ENCODE results near the gene KRTAP12-3. TPM values are rescaled to one million over a fixed set of nuclear protein-coding genes. Genes with fewer than 3 reads are reported as not detected.

Gene KRTAP12-3
- polyA plus RNA-seq, 1 experiment = not detected

GRCh38 chr21:44701541-44701940 is 43.8 kb downstream of the KRTAP12-3 start:
- CTCF ChIA-PET = no interaction called here
- no peak for DNase-seq (ENCODE audit: low read depth, low spot score)
- peaks cover 51% of the 10 kb centered on the region for H3K27me3 ChIP-seq (ENCODE audit: control insufficient read depth, insufficient read depth, low read length)
- POLR2A ChIA-PET = no interaction called here
- H3K9me3 ChIP-seq (ENCODE audit: control insufficient read depth, insufficient read depth, low read length) = no peaks in the 10 kb centered on the region; the same call in 1 of the 2 replicates
- no peak overlapping the region for H3K4me3 ChIP-seq (ENCODE audit: low read depth, low read length)
- H3K27ac ChIP-seq (ENCODE audit: low read depth, low read length) = no peak overlapping the region
- TF ChIP-seq CTCF (IDR thresholded peaks at IDR 0.05; ENCODE audit: low read depth, low read length) = no peak

- ChIA-PET CTCF (no interaction called here), POLR2A (no interaction called here)
- no peak for TF ChIP-seq CTCF (IDR thresholded peaks at IDR 0.05; ENCODE audit: low read depth, low read length)
- Histone ChIP-seq H3K4me3 (ENCODE audit: low read depth, low read length) (no peak overlapping the region), H3K27ac (ENCODE audit: low read depth, low read length) (no peak overlapping the region), H3K27me3 (ENCODE audit: control insufficient read depth, insufficient read depth, low read length) (peaks cover 52% of the 10 kb centered on the region), H3K9me3 (ENCODE audit: control insufficient read depth, insufficient read depth, low read length) (no peaks in the 10 kb centered on the region; the same call in 1 of the 2 replicates)
- DNase-seq (ENCODE audit: low read depth, low spot score) = no peak
Measured at GRCh38 chr21:44702111-44702972, 44.6 kb downstream of the KRTAP12-3 start.

- H3K9me3 ChIP-seq (ENCODE audit: control insufficient read depth, insufficient read depth, low read length) = no peaks in the 10 kb centered on the region; the same call in 1 of the 2 replicates
- CTCF ChIA-PET = no interaction called here
- no peak overlapping the region for H3K4me3 ChIP-seq (ENCODE audit: low read depth, low read length)
- no peak for DNase-seq (ENCODE audit: low read depth, low spot score)
- no peak overlapping the region for H3K27ac ChIP-seq (ENCODE audit: low read depth, low read length)
- H3K27me3 ChIP-seq (ENCODE audit: control insufficient read depth, insufficient read depth, low read length) = peaks cover 58% of the 10 kb centered on the region
- TF ChIP-seq CTCF (IDR thresholded peaks at IDR 0.05; ENCODE audit: low read depth, low read length) = no peak
- POLR2A ChIA-PET = no interaction called here
Measured at GRCh38 chr21:44702973-44703730, 45.4 kb downstream of the KRTAP12-3 start.

- no peak for DNase-seq (ENCODE audit: low read depth, low spot score)
- TF ChIP-seq CTCF (IDR thresholded peaks at IDR 0.05; ENCODE audit: low read depth, low read length) = no peak
- ChIA-PET CTCF (no interaction called here), POLR2A (no interaction called here)
- Histone ChIP-seq H3K9me3 (ENCODE audit: control insufficient read depth, insufficient read depth, low read length) (no peaks in the 10 kb centered on the region; the same call in 1 of the 2 replicates), H3K4me3 (ENCODE audit: low read depth, low read length) (no peak overlapping the region), H3K27me3 (ENCODE audit: control insufficient read depth, insufficient read depth, low read length) (peaks cover 59% of the 10 kb centered on the region), H3K27ac (ENCODE audit: low read depth, low read length) (no peak overlapping the region)
Measured at GRCh38 chr21:44703731-44704635, 46.3 kb downstream of the KRTAP12-3 start.
